H4 (cell line): ENCODE data around the gene ZNF320. TPM values are rescaled to one million over a fixed set of nuclear protein-coding genes. Genes with fewer than 3 reads are reported as not detected.

Source experiments
- total RNA-seq: library from RNA; depleted of rRNA; stranded (reverse); fragments of >200 nt; shearing (Covaris generic); gene quantifications from 2 replicates; pipeline ENCODE4 v1.2.3, GENCODE V29; 2014; rRNA removed

Gene ZNF320
- total RNA-seq, 1 experiment from 2014 or later: 5.0 TPM

Other genes starting within 250 kb of the ZNF320 start
- 5.6 and 7.5 TPM in 2 replicates for gene ZNF611, start 162.6 kb downstream of the ZNF320 start, total RNA-seq
- gene ZNF600, start 110.8 kb downstream of the ZNF320 start, total RNA-seq: 4.4 and 5.8 TPM in 2 replicates
- gene ZNF28, start 76.0 kb downstream of the ZNF320 start, total RNA-seq: 11.3 and 18.4 TPM in 2 replicates
- 9.4 and 12.7 TPM in 2 replicates for gene ZNF468, start 40.0 kb downstream of the ZNF320 start, total RNA-seq
- gene ZNF888, start 25.8 kb upstream of the ZNF320 start, total RNA-seq: 7.3 and 7.6 TPM in 2 replicates
- 15.5 and 17.1 TPM in 2 replicates for gene ZNF816, start 65.2 kb upstream of the ZNF320 start, total RNA-seq
- gene ERVV-1, start 116.3 kb upstream of the ZNF320 start, total RNA-seq: not detected in 2 replicates
- not detected in 2 replicates for gene ERVV-2, start 147.1 kb upstream of the ZNF320 start, total RNA-seq
- gene ZNF160, start 205.8 kb upstream of the ZNF320 start, total RNA-seq: 12.0 and 18.2 TPM in 2 replicates
- gene ZNF415, start 235.3 kb upstream of the ZNF320 start, total RNA-seq: 0.12 TPM in 1 of 2 replicates, not detected in the other